GM19240 (cell line): ENCODE data around the gene SEC14L2.
"Not testable (repeated sequence)": the region's sequence is repeated elsewhere in the genome, so short reads cannot be mapped to it uniquely, and the experiment has no call there.

ENCODE experiments used
- DNase-seq: peaks from one replicate; pipeline ENCODE4 v3.0.0; 2011; ENCODE audit warnings: low spot score; ENCODE audit not compliant: insufficient read length

SEC14L2 gene

DNA sequence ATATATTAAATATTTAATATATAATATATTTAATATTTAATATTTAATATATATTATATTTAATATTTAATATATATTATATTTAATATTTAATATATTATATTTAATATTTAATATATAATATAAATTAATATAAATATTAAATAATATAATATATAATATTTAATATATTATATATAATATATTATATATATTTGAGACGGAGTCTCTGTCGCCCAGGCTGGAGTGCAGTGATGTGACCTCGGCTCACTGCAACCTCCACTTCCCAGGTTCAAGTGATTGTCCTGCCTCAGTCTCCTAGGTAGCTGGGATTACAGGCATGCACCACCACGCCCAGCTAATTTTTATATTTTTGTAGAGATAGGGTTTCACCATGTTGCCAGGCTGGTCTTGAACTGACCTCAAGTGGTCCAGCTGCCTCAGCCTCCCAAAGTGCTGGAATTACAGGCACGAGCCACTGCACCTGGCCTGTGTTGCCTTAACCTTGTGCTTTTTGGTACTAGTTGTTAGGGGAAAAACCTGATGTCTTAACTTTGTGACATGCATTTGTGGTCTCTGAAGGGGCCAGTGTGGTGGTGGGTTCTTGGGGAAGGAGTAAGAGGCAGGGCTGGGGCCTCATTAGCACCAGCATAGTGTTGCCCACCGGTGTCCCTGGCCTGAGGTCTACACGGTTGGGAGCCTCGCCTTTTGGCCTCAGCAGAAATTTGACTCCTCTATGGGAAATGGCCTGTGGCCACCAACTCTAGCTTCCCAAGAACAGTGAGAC is 58.4 kb downstream of the SEC14L2 start:
- no peak for DNase-seq

DNA sequence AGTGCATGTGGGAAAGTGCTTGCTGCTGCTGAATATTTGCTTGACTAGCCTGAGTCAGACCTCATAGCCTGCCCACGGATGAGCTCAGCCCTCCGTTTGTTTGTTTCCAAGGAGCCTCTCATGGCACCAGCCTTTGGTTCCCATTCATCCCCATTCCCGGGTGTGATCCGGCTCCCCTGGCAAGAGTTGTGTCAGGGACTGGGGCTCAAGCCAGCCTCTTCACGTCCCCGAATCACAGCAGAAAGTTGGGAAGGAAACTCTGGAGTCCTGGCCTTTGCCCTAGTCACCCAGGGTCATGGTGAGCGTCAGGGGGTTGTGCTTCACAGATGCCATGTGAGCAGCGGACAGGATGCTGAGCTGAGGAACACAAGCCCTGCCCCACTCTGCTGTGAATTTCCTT is 61.2 kb downstream of the SEC14L2 start:
- no peak for DNase-seq

DNA sequence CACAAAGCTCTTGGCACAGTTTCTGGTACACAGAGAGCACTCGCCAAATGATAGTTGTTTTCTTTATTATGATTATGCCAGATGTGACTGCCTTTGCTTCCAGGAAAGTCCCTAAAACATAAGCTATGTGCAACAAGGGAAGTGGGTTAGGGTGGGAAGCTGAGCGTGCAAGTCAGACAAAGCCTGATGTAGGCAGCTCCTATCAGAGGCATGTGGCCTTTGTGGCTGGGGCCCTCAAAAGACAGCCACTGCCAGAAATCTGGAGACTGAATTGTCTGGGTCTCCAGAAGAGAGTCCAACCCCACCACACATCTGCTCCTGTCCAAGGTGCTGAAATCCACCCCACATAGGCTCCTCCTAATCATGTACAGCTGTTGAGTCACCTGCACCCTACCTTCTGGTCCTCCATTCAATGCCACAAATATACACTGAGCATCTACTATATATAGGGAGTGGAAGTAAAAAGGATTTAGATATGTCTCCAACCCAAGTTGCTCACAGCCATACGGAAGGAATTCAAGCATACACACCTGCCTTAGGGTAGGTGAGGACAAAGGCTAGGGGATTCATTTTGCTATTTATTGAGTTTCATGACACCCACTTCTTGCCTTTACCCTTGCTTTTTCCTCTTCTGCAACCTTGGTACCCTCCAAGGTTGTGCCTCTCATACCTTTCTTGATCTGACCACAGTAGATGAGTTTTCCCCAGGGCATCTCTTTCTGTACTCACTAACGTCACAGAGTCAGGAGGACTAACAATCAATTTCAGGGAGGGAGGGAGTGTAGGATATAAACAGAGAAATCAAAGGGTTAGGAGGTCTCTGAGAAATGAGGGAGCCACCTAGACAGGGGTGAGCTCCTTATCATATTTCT is 62.6 kb downstream of the SEC14L2 start:
- DNase-seq: no peak

DNA sequence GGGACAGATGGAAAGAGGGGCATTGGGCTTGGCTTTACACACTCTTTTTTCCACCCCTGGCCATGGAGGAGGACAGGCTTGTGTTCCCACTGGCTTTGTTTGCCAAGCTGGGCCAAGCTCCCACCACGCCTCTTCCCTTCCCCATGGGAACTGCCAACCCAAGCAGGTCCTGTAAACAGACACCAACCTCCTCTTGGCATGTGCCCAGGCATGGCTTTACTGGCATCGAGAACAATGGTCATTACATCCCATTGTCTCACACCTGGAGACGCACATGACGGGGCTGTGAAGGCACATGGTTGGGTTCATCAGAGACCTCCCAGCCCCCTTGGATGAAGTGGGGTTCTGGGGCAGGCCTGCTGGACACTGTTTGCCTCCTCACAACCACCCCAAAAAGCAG is 63.3 kb downstream of the SEC14L2 start:
- DNase-seq: no peak

DNA sequence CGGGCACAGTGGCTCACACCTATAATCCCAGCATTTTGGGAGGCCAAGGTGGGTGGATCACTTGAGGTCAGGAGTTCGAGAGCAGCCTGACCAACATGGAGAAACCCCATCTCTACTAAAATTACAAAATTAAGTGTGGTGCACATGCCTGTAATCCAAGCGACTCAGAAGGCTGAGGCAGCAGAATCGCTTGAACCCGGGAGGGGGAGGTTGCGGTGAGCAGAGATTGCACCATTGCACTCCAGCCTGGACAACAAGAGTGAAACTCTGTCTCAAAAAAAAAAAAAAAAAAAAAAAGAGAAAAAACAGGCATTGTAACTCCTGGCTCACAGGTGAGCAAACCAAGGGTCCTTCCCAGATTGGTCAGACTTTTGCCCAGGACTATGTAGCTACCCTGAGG is 63.7 kb downstream of the SEC14L2 start:
- not testable (repeated sequence) for DNase-seq

DNA sequence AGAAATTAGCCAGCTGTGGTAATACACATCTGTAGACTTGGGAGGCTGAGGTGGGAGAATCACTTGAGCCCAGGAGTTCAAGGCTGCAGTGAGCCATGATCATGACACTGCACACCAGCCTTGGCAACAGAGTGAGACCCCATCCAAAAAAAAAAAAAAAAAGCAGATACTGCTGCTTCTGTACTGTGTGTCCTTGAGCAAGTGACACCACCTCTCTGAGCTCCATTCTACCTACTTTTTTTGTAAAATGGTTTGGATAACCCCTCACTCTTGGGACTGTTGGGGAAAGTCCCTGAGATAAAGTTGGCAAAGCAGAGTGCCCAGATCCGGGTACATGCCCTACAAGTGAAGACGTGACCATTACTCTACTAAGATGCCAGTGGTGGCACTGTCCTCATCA is 72.3 kb downstream of the SEC14L2 start:
- no peak for DNase-seq

DNA sequence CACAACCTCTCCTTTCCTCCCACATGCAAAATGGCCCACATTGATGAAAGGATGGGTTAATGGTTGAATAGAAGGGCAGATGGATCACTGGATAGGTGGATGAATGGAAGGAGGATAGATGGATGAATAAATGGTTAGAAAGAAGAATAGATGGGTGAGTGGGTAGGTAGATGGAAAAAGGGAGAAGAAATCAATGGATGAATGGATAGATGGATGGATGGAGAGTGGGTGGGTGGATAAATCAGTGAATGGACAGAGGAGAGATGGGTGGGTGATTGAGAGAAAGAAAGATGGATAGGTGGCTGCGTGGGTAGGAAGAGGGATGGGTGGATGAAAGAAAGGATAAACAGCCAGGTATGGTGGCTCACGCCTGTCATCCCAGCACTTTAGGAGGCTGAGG is 73.8 kb downstream of the SEC14L2 start:
- DNase-seq: no peak

DNA sequence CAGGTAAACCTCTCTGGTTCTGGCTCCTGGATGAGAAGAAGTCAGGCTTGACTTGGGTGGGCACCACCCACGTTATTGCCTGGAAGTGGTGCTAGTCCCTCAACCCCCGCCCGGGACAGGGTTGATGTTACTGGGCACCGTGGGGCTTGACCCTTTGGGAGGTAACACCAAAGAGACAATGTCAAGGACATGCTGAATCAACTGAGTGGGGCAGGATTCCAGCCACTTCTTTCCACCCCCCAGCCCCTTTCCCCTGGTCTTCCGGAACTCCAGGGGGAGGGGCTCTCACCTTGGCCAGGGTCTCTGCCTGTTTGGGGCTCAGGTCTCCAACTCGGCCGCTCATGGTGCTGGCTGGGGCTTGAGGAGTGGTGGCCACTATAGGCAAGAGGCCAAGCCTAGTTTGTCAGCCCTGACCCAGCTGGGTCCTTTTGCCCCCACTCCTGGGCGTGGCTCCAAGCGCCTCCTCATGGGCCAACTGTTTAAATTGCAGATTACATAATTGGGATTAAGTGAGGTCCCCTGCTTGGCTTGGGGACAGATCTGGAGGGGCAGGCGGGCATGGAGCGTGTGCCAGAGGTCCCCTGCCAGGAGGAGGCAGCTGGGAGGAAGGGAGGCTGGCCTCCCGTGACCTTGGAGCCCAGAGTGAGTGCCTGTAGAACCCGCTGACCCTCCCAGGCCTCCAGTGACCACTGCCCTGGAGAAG is 74.9 kb downstream of the SEC14L2 start, which contains the start of gene SEC14L3:
TSS of gene SEC14L3 (minus strand) at position 402 of the 703 bp plus-strand sequence. CDS start at position 343, 59 bp downstream.
- DNase-seq: no peak

DNA sequence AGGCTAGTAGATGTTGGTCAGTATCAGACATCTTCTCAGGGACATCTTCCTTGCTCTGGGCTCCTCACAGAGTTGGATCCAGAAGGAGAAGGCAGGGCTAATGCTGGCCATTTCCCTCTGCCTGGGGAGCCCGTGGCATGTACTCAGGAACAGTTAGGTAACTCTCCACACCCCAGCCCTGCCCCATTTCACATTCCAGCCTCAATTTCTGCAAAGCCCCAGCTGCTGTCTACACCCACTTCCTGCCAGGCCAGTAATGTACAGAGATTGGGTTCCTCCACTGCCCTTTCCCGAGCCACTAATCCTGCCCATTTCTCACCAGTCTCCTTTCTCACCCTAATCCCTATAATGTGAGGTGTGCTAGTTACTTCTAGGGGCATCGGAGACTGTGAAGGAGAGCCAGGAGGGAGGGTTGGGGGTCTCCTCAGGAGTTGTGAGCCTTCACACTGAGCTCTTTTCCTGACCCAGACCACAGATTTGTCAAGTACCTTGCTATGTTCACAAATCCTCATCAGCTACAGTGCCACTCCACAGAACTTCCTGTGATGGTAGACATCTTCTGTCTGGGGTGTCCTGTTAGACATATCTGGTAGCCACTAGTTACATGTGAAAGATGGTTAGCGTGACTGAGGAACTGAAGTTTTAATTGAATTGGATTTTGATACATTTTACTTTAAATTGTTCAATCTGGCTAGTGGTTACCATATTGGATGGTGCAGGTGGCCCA is 76.3 kb downstream of the SEC14L2 start:
- DNase-seq: no peak

DNA sequence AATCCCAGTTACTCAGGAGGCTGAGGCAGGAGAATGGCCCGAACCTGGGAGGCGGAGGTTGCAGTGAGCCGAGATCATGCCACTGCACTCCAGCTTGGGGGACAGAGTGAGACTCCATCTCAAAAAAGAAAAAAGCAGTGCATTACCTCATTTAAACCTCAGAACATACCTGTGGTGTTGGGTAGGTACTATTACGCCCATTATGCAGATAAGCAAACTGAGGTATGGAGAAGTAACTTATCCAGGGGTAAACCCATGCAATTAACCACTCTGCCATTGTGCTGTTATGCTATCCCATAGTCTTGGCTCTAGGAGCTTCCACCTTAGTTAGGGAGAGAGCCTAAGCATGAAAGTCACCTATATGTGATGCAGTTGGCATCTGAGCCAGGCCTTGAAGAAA is 77.3 kb downstream of the SEC14L2 start:
- DNase-seq: no peak
